ENCODE data around the gene GPRC5B.

- no peak for TF ChIP-seq POLR2A (IDR thresholded peaks at IDR 0.05)
- no peak for TF ChIP-seq CTCF (IDR thresholded peaks at IDR 0.05)
These were observed 25.5 kb downstream of the GPRC5B start for GRCh38 chr16:19859166-19859565.
